ENCODE data around the gene AMBRA1.

The AMBRA1 gene

DNA sequence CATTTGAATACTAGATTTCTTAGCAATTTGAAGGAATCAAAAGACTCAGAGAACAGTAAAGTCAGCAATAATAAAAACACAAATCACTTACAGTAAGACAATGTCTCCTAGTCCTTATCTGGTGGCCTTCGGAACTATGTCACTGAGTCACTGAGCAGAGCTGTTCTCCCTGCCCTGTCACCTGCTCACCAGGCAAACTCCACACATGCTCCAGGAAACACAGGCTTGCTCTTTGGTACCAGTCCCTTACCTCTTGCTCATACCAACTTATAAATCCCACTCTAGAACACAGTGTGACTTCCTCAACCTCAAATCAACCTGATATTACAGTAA is 121.2 kb downstream of the AMBRA1 start:
- no peak for DNase-seq (ENCODE audit: low read depth)

DNA sequence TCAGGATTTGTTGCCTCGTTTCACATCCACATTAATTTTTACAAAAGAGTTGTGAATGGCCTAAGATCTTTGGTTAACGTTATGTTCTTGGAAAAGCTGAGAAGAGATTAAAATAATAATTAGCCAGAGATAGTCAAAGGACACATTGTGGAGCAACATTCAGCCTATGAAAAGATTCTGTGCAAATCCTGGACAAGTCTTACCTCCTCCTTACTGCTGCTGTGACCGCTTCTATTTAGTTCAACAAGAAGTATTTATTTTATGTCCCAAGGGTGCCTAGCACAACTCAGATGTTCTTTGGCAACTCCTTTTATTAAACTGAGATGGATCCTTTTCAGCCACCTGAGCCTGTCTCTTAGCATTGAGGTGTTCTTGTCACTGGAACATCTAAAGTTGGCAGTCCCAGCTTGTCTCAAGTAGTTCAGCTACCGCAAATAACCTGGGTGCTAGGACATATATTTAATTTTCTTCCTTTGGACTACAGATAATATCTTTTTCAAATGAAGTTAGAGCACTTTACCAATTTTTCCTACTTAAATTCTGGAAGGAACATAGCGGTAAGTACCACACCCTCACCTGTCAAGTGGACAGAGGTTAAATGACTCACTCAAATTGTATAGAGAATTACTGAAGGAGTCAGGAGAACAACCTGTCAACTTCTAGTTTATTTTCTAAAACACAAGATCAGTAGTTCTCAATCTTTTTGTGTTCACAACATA is 121.7 kb downstream of the AMBRA1 start:
- DNase-seq (ENCODE audit: low read depth): no peak

DNA sequence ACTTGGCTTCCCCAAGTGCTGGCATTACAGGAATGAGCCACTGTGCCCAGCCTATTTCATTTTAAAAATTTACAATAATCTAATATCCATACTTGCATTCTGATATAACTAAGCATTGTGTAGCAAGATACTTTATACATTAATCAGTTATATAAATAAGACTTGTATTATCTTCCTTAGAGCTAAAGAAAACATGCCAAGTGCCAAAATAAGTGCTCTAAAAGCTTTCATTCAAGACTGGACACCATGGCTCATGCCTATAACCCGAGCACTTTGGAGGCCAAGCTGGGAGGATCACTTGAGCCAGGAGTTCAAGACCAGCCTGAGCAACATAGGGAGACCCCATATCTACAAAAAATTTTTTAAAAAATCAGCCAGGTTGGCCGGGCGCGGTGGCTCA is 123.9 kb downstream of the AMBRA1 start:
- DNase-seq (ENCODE audit: low read depth): no peak

DNA sequence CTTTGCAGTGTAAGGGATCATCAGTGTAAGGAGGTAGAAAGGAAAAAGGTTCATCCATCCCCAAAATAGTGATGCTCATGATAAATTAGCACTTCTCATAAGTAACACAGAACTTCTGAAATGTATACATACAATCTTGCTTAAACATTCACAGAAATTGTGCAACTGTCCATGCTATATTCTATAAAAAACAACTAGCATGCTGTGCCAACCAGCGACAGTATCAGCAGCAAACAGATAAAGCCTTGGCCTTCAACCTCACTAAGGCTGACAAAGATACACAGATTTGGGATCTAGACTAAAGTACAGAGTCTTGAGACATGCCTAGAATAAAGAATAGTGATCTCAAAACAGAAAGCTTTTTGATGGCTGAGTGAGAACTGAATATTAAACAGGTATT is 128.1 kb downstream of the AMBRA1 start:
- DNase-seq (ENCODE audit: low read depth): no peak

DNA sequence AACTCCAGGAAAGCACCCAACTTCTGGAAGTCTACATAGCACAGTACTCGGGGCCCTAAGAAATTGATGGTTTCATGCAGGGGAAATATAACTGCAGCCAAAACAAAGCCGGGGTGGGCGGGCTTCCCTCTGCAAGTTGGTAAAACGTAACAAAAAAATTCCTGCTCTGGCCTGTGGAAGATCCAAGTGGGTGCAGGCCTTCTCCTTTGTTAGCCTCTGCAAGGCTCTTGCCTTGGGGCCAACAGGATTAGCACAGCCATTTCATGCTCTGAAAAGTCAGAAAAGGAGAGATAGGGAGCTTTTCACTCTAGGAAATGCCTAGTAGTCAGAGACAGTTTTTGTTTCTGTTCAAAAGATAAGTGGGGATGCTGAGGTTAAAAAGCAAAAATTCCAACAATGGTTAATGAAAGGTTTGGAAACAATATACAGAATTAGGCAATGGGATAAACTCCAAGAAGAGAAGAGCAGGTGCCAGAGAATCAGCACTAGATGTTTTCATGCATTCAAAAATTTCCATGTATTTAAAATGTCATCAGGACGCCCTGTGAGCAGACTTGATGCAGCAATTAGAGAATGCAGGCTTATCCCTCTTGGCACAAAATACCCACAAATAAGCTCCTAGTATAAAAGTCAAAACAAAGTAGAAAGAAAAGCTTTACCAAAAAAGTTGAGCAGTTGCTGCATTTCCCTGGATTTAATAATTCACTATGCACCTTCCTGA is 130.0 kb downstream of the AMBRA1 start:
- no peak for DNase-seq (ENCODE audit: low read depth)

DNA sequence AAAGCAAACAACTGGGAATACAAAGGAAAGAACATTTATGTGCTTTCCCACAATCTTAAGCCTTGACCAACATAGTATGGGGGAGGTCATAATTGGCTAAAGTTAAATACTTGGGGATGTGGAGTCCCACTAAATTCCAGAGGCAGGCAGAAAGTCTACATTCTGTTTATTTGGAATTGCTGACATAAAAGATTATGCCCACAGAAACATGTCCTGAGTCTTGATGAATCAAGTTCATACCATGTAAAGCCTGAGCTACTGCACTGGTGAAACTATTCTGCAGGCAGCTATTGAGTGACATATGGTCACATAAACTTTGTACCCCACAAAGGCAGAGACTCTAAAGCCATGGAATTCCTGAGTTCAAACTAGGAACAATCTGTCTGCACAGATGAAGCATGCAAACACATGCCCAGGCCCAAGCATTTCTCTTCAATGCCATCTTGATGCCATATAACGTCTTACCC is 132.3 kb downstream of the AMBRA1 start:
- DNase-seq (ENCODE audit: low read depth): no peak

DNA sequence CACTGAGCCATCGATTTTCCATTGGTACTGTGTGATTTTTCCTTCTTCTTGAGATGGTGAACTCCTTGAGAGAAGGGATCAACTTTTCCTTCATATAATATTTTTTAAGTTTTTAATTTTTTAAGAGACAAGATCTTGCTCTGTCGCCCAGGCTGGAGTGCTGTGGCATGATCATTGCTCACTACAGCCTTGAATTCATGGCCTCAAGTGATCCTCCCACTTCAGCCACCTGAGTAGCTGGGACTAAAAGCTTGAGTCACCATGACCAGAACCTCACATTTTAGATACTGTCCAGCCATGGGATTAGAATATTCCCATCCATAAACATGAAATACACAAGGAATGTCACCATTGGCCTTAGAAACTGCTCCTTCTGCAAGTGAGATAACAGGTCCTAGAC is 135.3 kb downstream of the AMBRA1 start:
- no peak for DNase-seq (ENCODE audit: low read depth)

DNA sequence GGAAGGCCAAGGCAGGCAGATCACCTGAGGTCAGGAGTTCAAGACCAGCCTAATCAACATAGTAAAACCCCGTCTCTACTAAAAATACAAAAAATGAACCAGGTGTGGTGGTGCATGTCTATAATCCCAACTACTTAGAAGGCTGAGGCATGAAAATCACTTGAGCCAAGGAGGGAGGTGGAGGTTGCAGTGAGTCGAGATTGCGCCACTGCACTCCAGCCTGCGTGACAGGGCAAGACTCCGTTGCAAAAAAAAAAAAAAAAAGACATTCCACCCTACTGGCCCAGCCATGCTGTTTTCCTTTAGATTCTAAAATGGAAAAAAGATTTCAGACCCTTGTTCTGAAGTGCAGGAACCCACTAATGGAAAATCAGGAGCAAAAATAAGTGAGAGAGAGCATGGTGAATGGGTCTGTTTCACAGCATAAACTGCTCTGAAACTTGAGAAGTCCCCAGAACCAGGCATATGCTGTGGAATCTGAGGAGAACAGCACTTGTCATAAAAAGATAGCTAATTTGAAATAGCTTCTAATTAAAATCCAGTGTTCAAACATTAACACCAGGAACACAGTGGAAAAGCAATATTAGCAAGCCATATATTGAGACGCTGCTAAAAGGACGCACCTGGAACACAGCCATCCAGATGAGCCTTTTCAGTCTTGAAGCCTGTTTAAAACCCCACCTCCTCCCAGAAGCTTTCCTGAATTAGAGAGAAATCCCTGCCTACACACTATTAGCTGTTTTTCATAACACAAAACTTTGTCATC is 136.0 kb downstream of the AMBRA1 start:
- DNase-seq (ENCODE audit: low read depth): no peak

DNA sequence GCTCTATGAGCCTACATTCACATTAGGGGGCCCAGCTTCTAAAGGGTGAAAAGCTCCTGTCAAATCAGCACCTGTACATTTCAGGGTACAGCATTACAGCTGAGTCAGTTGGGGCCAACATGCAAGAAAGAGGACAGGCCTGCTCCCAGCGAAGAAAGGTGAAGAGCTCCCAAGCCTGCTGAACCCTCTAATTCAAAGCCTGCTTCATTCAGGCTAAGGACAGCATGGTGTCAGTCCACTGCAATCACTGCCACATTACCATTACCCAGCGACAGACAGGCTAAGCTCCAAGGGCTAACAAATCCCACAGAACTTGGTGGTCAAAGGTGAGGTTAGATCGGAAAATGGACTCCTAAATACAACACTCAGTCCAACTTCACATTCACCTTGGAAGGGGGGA is 136.8 kb downstream of the AMBRA1 start:
- no peak for DNase-seq (ENCODE audit: low read depth)

DNA sequence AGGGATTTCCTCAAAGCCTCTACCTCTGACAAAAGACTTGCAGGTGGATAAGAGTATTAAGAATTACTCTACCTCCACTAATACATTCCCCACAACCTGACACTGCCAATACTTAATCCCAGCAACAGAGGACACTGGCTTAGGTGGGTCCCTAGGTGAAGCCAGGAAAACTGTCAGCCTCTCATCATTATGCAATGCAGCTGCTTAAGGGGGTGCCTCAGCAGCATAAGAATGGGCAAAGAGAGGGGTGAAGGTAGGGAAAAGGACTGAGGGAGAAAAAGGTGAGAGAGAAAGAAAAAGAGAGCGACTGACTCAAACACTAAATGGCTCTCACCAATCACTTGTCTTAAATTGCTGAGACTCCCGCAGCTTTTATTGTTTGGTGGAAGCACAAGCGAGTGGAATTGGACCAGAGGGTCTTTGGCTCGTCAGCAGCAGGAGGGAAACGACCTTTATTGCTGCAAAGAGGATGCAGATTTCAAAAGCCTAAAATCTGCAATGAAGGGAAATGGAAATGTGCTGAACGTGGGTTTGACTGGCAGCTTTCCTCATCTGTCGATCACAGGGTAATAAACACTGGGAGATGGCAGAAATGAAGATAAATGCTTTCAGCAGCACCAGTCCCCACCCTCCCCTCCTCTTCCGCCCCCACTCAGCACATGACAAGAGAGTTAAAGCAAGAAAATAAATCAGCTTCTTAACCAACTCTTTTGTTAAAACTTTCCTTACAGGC is 137.4 kb downstream of the AMBRA1 start:
- DNase-seq (ENCODE audit: low read depth): no peak

DNA sequence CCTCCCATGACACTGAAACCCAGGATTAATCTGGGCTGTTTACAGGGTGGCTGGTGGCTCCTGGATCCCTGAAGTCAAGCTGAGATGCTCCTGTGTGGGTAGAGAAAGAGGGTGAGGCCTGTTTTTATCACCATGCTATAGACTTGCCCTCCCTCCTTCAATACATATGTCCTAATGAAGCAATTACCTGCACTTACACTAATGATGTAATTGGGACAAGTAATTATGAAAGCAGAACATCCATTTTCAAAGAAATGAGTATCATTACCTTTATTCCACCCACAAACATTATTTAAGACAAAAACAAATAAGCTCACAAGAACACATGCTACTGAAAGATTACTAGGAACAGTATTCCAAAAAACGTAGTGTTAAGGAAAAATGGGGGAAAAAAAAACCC is 138.0 kb downstream of the AMBRA1 start:
- DNase-seq (ENCODE audit: low read depth): no peak

DNA sequence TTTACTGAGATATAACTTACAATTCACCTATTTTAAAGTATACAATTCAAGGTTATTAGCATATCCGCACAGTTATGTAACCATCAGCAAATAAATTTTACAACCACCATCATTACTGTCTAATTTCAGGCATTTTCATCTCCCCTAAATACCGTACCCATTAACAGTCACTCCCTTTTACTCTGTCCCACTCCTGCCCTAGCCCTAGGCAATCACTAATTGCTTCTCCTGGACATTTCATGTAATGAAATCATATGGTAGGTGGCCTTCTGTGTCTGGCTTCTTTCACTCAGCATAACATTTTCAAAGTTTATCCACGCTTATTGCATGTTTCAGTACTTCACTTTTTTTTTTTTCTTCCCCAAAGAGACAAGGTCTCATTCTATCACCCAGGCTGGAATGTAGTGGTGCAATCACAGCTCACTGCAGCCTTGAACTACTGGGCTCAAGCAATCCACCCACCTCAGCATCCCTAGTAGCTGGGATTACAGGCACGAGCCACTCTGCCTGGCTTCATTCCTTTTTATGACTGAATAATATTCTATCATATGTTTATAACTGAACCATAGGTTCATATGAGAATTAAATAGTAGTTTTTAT is 140.8 kb downstream of the AMBRA1 start:
- no peak for DNase-seq (ENCODE audit: low read depth)

DNA sequence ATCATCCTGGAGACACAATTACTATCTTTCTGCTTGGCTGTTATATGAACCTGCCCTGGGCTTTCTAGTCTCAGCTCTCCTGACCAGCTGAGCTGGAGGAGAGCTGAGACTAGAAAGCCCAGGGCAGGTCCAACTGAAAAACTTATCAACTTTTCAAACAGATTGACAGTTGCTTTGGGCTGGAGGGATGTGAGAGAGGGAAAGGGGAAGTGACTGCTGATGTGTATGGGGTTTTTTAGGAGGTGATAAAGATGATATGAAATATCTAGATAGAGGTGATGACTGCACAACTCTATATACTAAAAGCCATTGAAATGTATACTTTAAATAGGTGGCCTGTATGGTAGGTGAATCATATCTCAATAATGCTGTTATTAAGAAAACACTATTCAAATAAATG is 142.1 kb downstream of the AMBRA1 start:
- no peak for DNase-seq (ENCODE audit: low read depth)

DNA sequence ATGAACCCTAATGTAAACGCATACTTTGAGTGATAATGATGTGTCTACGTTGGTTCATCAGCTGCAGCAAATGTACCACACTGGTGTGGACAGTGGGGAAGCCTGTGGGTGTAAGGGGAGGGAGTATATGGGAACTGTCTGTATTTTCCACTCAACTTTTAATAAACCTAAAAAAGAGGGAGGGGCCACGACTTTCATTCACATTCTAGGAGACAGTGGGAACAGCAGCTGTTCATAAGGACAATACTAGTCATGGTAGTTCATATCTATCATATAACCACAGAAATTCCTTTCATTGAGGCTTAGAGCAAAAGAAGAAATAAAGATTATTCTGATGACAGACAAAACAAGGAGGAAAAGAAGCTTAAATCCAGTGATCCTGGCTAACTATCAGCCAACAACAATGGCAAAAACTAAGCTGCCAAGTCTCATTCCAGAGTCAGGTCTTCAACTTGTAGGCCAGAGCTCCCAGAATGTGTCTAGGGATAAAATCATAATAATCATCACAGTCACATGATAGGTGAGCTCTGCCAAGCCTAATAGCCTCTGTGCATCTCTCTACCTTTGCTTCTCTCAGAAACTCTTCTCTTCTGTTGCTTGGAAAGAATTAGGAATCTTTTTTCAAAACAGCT is 142.9 kb downstream of the AMBRA1 start:
- no peak for DNase-seq (ENCODE audit: low read depth)

DNA sequence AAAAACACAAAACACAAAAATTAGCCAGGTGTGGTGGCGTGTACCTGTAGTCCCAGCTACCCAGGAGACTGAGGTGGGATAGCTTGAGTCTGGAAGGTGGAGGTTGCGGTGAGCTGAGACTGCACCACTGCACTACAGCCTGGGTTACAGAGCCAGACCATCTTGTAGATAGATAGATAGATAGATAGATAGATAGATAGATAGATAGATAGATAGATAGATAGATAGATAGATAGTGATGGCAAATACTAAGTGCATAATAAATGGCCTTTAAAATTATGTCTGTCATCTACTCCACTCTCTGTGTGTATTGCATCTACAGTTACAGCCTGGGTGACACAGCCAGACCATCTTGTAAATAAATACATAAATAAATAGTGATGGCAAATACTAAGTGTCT is 146.3 kb downstream of the AMBRA1 start:
- no peak for DNase-seq (ENCODE audit: low read depth)

DNA sequence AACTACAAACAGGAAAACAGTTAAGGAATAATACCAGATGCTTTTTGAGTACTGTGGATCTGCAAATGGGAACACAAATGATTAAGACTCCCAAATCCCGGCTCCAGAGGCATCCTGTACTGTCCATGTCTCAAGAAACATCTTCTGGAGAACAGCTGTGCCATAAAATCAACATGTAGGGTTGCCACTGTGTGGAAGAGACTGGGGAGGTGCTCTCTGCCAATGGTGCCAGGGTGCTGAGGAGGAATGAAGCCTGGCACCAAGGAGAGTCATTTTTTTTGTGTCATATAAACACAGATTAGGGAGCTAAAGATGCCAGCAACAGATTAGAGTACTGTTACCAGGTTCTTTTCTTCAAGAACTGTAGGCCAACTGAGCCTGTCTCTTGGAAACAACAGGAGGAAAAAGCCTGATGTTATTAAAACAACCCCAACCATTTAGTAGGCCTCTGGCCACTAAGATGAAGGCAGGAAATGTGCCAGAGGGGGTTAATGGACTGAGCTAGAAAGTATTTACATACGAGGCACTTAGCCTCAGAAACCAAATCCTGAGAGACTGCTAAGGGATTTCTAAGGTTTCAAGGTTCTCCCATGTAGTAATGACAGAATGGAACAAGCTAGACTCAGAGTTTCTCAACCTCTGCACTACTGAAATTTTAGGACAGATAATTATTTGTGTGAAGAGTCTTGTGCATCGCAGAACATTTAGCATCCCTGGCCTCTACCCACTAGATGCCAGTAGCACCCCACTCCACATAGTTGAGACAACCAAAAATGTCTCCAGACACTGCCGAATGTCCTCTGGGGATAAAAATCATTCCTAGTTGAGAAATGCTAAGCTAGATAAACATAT is 147.7 kb downstream of the AMBRA1 start:
- DNase-seq (ENCODE audit: low read depth): peak; percentile 14

DNA sequence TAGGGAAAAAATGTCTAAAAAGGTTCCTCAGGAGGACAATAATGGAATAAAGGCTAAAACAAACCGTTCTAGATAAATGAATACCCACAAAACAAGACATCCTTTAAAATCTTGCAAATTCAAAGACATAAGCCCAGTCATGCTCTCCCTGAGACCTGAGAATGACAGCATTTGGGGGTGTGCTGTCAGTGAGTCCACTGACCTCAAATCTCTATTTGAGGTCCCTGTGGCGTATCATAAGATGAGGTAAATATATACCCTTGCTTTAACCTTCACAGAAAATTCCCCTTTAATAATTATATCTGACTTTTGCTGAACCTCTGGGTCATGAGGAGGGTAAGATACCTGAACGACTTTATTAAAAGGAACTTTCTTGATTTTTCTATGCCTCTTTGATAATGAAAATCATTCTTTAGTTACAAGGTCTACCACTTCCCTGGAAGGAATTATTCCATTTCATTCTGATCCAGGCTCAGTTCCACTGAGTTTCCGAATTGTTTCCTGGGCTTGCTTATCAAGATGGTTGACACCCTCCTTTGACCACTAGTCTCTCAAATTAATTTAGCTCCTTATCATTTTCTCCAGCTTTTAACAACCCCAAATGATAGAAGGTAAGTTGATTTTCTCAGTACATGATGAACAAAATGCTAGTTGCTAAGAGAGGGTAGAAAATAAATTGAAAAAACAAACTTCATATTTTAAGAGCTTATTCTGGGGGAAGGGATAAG is 148.5 kb downstream of the AMBRA1 start:
- no peak for DNase-seq (ENCODE audit: low read depth)

DNA sequence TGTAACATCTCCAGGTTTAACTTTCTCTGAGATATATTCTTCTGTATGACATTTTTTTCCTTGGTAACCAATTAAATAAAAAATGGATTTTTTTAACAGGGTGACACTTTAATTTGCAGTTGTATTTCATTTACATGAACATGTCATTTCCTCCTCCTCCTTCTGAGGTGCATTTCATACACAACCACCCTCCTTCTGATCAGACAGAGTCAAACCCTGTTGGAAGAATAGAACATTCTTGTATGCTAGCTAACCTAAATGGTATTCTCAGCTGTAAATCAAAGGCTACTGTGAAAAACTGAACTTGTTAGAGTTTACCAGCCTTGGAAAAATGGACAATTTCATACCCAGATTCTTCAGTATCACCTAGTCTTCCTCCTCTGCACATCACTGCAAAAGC is 149.5 kb downstream of the AMBRA1 start:
- DNase-seq (ENCODE audit: low read depth): no peak

DNA sequence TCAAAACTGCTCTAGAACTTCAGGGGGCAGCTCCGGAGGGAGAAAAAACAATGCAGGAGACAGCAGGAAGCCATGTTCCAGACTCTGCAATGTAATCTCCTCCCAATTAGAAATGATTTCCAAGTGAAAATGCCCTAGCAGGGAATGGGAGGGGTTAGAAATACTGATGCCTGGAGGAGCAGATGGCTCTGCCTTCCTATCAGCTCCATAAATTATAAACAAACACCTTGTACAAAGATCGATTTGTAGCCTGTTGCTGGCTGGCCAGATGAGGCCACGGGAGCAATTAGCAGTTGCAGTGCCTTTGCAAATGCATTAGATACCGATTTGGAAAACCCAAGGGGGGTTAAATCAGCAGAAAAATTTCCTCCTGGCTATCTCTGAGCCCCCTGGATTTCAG is 155.6 kb downstream of the AMBRA1 start:
- DNase-seq (ENCODE audit: low read depth): no peak

DNA sequence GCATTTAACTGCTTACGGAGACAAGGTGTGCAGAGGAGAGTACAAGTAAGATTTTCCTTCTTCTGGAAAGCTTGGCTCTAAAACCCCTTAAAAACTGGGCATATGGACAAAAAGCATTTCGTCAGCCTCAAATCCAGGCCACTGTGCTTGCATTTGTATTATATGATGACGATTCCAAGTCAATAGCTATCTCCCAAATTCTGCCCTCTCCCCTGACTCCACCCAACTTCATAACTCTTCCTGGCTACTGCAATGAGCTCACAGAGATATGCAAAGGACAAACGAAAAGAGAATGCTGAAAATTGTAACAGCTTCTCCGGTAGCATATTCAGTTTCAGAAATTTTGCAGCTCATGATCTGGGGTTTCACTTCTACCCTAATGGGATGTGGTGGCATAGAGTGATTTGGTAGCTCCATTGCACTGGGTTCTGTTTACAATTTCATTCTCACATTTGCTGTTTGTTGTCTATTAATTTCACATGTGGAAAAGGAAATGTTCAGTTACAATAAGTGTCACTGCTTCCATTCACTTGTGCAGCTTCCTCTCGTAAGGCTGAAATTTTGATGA is 156.6 kb downstream of the AMBRA1 start:
- DNase-seq (ENCODE audit: low read depth): no peak

Data from fibroblast of the conjunctiva (primary cell).